A673 (cell line): ENCODE results near the gene NPBWR2. TPM values are rescaled to one million over a fixed set of nuclear protein-coding genes. Genes with fewer than 3 reads are reported as not detected.
"Not testable (repeated sequence)": the region's sequence is repeated elsewhere in the genome, so short reads cannot be mapped to it uniquely, and the experiment has no call there.

Source experiments
- BruUV-seq: library from RNA; stranded (reverse); fragments of 400-500 nt; replicated peaks from 2 replicates; lab custom pipeline; 2021; lab: Mats Ljungman, UMichigan
- CTCF ChIA-PET: fragments of 300-600 bp; sonication (Branson Sonifier 250); formaldehyde crosslinking; loops from one replicate; lab custom pipeline; 2022; ENCODE audit warnings: antibody characterized with exemption; lab: Charles Lee
- POLR2A ChIA-PET: fragments of 300-600 bp; sonication (Branson Sonifier 250); formaldehyde crosslinking; loops from one replicate; lab custom pipeline; 2022; ENCODE audit warnings: antibody characterized with exemption; ENCODE audit not compliant: low non-redundant PET; lab: Charles Lee
- DNase-seq: peaks from one replicate; pipeline ENCODE4 v3.0.0-alpha.2; 2015; ENCODE audit warnings: low spot score
- H3K27ac ChIP-seq: fragments of 200-600 bp; sonication (generic); 2 replicates; pipeline ENCODE4 v1.5.1; 2016; ENCODE audit warnings: mixed run types, low read depth, mild to moderate bottlenecking, mixed read lengths, antibody characterized with exemption, low read length; ENCODE audit not compliant: poor library complexity, severe bottlenecking
- H3K27me3 ChIP-seq: fragments of 200-600 bp; sonication (generic); replicated peaks from 2 replicates; pipeline ENCODE4 v1.6.1; 2017; ENCODE audit warnings: mixed run types, low read depth, mild to moderate bottlenecking, mixed read lengths, antibody characterized with exemption, low read length; ENCODE audit not compliant: insufficient read depth, poor library complexity
- H3K36me3 ChIP-seq: fragments of 200-600 bp; sonication (generic); 2 replicates; pipeline ENCODE4 v1.6.1; 2016; ENCODE audit warnings: mixed run types, mild to moderate bottlenecking, mixed read lengths, antibody characterized with exemption, low read length; ENCODE audit not compliant: insufficient read depth, poor library complexity, severe bottlenecking
- H3K4me1 ChIP-seq: fragments of 200-600 bp; sonication (generic); 2 replicates; pipeline ENCODE4 v1.6.1; 2017; ENCODE audit warnings: mixed run types, mild to moderate bottlenecking, mixed read lengths, antibody characterized with exemption, low read length; ENCODE audit not compliant: insufficient read depth, poor library complexity, severe bottlenecking
- H3K4me3 ChIP-seq: fragments of 200-600 bp; sonication (generic); 2 replicates; pipeline ENCODE4 v1.5.1; 2016; ENCODE audit warnings: low read depth, mixed run types, mild to moderate bottlenecking, mixed read lengths, low read length; ENCODE audit not compliant: poor library complexity, severe bottlenecking
- H3K9me3 ChIP-seq: fragments of 200-600 bp; sonication (generic); 2 replicates; pipeline ENCODE4 v1.6.1; 2016; ENCODE audit warnings: mixed run types, low read depth, mild to moderate bottlenecking, mixed read lengths, antibody characterized with exemption, low read length; ENCODE audit not compliant: poor library complexity, severe bottlenecking
- CTCF ChIP-seq: fragments of 300-800, 200-600 bp; sonication (generic); conservative IDR thresholded peaks from 2 replicates; pipeline ENCODE4 v1.5.1; 2017; ENCODE audit warnings: low read depth, mild to moderate bottlenecking, antibody characterized with exemption, low read length, moderate library complexity, mixed read lengths
- EZH2 ChIP-seq: fragments of 200-600 bp; sonication (generic); IDR thresholded peaks from 2 replicates; pipeline ENCODE4 v1.6.1; 2017; ENCODE audit warnings: borderline replicate concordance, low read depth, mild to moderate bottlenecking, mixed read lengths, antibody characterized with exemption, low read length; ENCODE audit not compliant: poor library complexity, severe bottlenecking
- intact Hi-C: fragments of 100-400 bp; cut with micrococcal nuclease; formaldehyde crosslinking; loops from one replicate; pipeline ENCODE4 v1.10.0; 2022; ENCODE audit not compliant: unreplicated experiment
- total RNA-seq: library from RNA; stranded (reverse); gene quantifications from 2 replicates; pipeline ENCODE4 v1.2.3, GENCODE V29; 2021

Gene NPBWR2
- total RNA-seq, 1 experiment from 2014 or later = not detected

GRCh38 chr20:64129146-64129782, 21.9 kb upstream of the NPBWR2 start:
- BruUV-seq = no TSS peak
- intact Hi-C loops = no loop called here

DNA sequence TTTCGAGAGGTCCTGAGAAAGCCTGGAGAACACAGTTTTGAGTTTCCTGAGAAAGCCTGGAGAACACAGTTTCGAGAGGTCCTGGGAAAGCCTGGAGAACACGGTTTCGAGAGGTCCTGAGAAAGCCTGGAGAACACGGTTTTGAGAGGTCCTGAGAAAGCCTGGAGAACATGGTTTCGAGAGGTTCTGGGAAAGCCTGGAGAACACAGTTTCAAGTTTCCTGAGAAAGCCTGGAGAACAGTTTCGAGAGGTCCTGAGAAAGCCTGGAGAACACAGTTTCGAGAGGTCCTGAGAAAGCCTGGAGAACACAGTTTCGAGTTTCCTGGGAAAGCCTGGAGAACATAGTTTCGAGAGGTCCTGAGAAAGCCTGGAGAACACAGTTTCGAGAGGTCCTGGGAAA, 16.2 kb upstream of the NPBWR2 start:
- intact Hi-C loops = loop anchor here (5.0 kb wide), 1 partner anchor 586 kb away; the partner anchor contains the start of gene PTK6
- BruUV-seq, H3K9me3 ChIP-seq, H3K4me1 ChIP-seq, POLR2A ChIA-PET, H3K36me3 ChIP-seq, DNase-seq, H3K4me3 ChIP-seq, CTCF ChIA-PET, H3K27ac ChIP-seq: not testable (repeated sequence)
- H3K27me3 ChIP-seq = peaks cover 45% of the 10 kb centered on the region

More at GRCh38 chr20:64129146-64129782, 21.9 kb upstream of the NPBWR2 start:
- Histone ChIP-seq H3K27me3 (peaks cover 39% of the 10 kb centered on the region), H3K9me3 (no peaks in the 10 kb centered on the region), H3K4me3 (no peak overlapping the region), H3K36me3 (no peaks in the 10 kb centered on the region), H3K4me1 (no peaks in the 10 kb centered on the region), H3K27ac (no peak overlapping the region)
- DNase-seq = no peak
- CTCF ChIA-PET = no interaction called here
- POLR2A ChIA-PET = no interaction called here
- TF ChIP-seq EZH2 = no peak
- no peak for TF ChIP-seq CTCF

- H3K27ac ChIP-seq, H3K4me1 ChIP-seq, BruUV-seq, H3K36me3 ChIP-seq, CTCF ChIA-PET, H3K9me3 ChIP-seq, DNase-seq, H3K4me3 ChIP-seq, POLR2A ChIA-PET: not testable (repeated sequence)
- intact Hi-C loops = loop anchor here (5.0 kb wide), 1 partner anchor 586 kb away; the partner anchor contains the start of gene PTK6
- peaks cover 39% of the 10 kb centered on the region for H3K27me3 ChIP-seq
Measured at GRCh38 chr20:64122927-64123326, 15.6 kb upstream of the NPBWR2 start.

GRCh38 chr20:64121586-64121985, 14.2 kb upstream of the NPBWR2 start:
- POLR2A ChIA-PET = no interaction called here
- intact Hi-C loops = loop anchor here (5.0 kb wide), 1 partner anchor 584 kb away; the partner anchor contains the start of gene PTK6
- DNase-seq = no peak

More at GRCh38 chr20:64121586-64121985, 14.2 kb upstream of the NPBWR2 start:
- no peaks in the 10 kb centered on the region for H3K9me3 ChIP-seq
- no peaks in the 10 kb centered on the region for H3K4me1 ChIP-seq
- peaks cover 37% of the 10 kb centered on the region for H3K27me3 ChIP-seq
- no peak for TF ChIP-seq CTCF
- H3K4me3 ChIP-seq = no peak overlapping the region
- H3K36me3 ChIP-seq = no peaks in the 10 kb centered on the region
- CTCF ChIA-PET = no interaction called here
- BruUV-seq = no TSS peak
- H3K27ac ChIP-seq = no peak overlapping the region
